Neural crest cell (in vitro differentiated cells): ENCODE measurements around the gene VPS50. TPM values are rescaled to one million over a fixed set of nuclear protein-coding genes. Genes with fewer than 3 reads are reported as not detected.
A peak's percentile ranks its signal among the peaks of the same experiment; 100 is the strongest.

Experiments
- DNase-seq: peaks from one replicate; pipeline ENCODE4 v3.0.0; 2021; ENCODE audit warnings: low read depth, mixed read lengths, low spot score
- H3K27ac Mint-ChIP-seq: one replicate; pipeline ENCODE4 v1.8.0; 2021; ENCODE audit warnings: mild to moderate bottlenecking, mixed read lengths; ENCODE audit not compliant: unreplicated experiment
- H3K27me3 Mint-ChIP-seq: 2 replicates; pipeline ENCODE4 v1.8.0; 2021; ENCODE audit warnings: low read depth, mild to moderate bottlenecking, mixed read lengths
- H3K36me3 Mint-ChIP-seq: 2 replicates; pipeline ENCODE4 v1.8.0; 2021; ENCODE audit warnings: low read depth, mild to moderate bottlenecking, mixed read lengths
- H3K4me1 Mint-ChIP-seq: 2 replicates; pipeline ENCODE4 v1.8.0; 2021; ENCODE audit warnings: mixed read lengths
- H3K4me3 Mint-ChIP-seq: one replicate; pipeline ENCODE4 v1.8.0; 2021; ENCODE audit warnings: mild to moderate bottlenecking, mixed read lengths
- H3K9me3 Mint-ChIP-seq: 2 replicates; pipeline ENCODE4 v1.8.0; 2021; ENCODE audit warnings: mixed read lengths
- total RNA-seq: library from RNA; stranded (reverse); gene quantifications from 2 replicates; pipeline ENCODE4 v1.2.1, GENCODE V29; 2021
- TF ChIP-seq, protein P1 (sequence below): fragments of 200-600 bp; sonication (generic); conservative IDR thresholded peaks from 2 replicates; pipeline ENCODE4 v1.5.0; 2021; ENCODE audit warnings: antibody characterized with exemption, mild to moderate bottlenecking

The VPS50 gene
- total RNA-seq, 1 donor from 2014 or later: 16.0 TPM

DNA sequence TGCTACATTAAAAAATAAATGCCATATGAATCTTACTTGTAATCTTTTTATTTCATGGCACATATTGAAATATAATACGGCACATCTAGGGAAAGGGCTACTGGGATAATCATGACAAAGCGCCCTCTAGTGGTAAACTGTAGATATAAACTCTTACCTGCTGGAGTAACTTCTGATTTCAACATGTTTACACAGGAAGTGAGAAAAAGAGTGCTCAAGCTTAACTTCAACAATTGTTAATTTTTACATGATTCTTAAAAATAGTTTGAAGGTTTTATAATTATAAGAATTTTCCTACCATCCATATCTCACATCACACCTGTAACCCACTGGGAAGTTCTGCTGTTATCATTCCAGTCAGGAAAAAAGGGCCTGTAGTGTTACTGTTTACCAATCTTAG, 3.9 kb upstream of the VPS50 start:
- Mint-ChIP-seq H3K27ac (no peak overlapping the region), H3K36me3 (no peaks in the 10 kb centered on the region), H3K4me1 (peaks cover 7% of the 10 kb centered on the region), H3K27me3 (peaks cover 71% of the 10 kb centered on the region), H3K9me3 (no peaks in the 10 kb centered on the region), H3K4me3 (no peak overlapping the region)
- DNase-seq: no peak
- TF ChIP-seq, protein P1, sequence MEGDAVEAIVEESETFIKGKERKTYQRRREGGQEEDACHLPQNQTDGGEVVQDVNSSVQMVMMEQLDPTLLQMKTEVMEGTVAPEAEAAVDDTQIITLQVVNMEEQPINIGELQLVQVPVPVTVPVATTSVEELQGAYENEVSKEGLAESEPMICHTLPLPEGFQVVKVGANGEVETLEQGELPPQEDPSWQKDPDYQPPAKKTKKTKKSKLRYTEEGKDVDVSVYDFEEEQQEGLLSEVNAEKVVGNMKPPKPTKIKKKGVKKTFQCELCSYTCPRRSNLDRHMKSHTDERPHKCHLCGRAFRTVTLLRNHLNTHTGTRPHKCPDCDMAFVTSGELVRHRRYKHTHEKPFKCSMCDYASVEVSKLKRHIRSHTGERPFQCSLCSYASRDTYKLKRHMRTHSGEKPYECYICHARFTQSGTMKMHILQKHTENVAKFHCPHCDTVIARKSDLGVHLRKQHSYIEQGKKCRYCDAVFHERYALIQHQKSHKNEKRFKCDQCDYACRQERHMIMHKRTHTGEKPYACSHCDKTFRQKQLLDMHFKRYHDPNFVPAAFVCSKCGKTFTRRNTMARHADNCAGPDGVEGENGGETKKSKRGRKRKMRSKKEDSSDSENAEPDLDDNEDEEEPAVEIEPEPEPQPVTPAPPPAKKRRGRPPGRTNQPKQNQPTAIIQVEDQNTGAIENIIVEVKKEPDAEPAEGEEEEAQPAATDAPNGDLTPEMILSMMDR: peak; percentile 91

DNA sequence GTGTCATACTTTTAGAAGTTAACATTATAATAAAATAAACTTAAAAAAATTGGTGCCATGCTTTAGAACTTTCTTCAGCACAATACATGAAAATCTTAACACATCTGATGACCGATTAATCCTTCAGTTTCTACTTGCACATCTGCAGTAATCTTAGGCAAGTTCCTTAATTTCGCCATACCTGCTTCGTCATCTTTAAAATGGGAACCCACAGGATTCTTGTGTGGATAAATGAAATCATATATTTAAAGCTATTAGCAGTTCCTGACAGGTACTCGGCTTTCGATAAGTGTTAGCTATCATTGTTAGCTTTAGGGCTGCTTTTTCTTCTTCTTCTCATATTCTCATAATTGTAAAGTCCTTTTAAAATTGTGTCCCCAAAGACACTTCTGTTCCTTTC, 907 bp upstream of the VPS50 start:
- Mint-ChIP-seq H3K9me3 (no peaks in the 10 kb centered on the region), H3K27me3 (peaks cover 47% of the 10 kb centered on the region), H3K36me3 (no peaks in the 10 kb centered on the region), H3K27ac (no peak overlapping the region), H3K4me1 (peaks cover 7% of the 10 kb centered on the region), H3K4me3 (peak overlapping the region; percentile 93)
- TF ChIP-seq, protein P1: no peak
- no peak for DNase-seq

DNA sequence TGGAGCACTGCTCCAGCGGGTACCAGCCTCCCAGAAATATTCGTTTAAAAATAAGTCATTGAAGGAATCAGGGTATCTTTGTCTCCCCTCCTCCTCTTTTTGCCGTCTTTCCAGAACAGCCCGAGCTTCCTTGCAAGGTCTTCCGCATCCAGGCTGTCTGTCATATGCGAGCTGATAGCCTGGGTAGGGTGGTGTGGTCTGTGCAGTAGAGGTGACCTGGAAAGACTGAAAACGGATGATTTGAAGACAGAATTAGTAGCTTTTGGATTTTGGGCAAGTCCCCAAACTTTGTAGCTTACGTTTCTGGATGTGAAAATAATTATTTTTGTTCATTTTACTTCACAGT, 480 bp downstream of the VPS50 start:
- Mint-ChIP-seq H3K4me1 (peaks cover 7% of the 10 kb centered on the region), H3K27ac (peak overlapping the region; percentile 83), H3K27me3 (peaks cover 35% of the 10 kb centered on the region), H3K36me3 (no peaks in the 10 kb centered on the region), H3K4me3 (peak overlapping the region; percentile 93), H3K9me3 (no peaks in the 10 kb centered on the region)
- no peak for DNase-seq
- TF ChIP-seq, protein P1: no peak

DNA sequence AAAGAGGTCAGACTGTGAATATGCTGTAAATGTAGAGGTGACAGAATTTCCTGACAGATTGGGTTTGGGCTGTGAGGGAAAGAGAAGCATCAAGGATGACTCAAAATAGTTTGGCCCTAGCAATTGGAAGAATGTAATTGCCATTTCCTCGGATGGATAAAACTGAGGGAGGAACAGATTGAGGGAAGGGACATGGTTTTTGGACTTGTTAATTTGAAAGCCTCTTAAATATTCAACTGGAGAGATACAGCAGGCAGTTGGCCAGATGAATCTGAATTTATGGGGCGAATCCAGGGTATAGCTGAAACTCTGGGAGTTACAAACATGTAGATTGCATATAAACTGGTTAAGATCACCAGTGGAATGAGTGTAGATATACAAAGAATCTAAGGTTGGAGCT, 3.4 kb downstream of the VPS50 start:
- H3K36me3 Mint-ChIP-seq: no peaks in the 10 kb centered on the region
- no peak overlapping the region for H3K4me3 Mint-ChIP-seq
- H3K27me3 Mint-ChIP-seq: peaks cover 6% of the 10 kb centered on the region
- TF ChIP-seq, protein P1: no peak
- H3K4me1 Mint-ChIP-seq: peaks cover 7% of the 10 kb centered on the region
- H3K27ac Mint-ChIP-seq: no peak overlapping the region
- H3K9me3 Mint-ChIP-seq: no peaks in the 10 kb centered on the region
- no peak for DNase-seq

DNA sequence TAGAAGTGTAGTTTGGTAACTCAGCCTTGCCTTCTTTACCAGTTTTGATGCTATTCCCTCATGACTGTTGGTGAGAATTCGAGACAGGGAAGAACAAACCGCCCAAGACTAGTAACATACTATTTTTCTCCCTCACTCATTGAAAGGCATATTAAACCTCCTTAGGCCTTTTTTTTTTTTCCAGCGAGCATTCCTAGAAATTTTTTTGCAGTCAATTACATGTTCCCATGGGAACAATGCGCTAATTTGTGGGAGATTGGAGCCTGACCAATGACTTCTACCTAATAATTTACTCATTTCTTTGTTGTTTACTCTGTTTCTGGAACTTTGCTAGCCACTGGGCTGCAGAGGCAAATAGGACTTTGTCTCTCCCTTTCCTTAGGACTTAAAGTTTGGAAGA, 6.0 kb downstream of the VPS50 start:
- no peak for DNase-seq
- Mint-ChIP-seq H3K4me1 (no peaks in the 10 kb centered on the region), H3K36me3 (no peaks in the 10 kb centered on the region), H3K9me3 (no peaks in the 10 kb centered on the region), H3K27ac (no peak overlapping the region), H3K27me3 (no peaks in the 10 kb centered on the region), H3K4me3 (no peak overlapping the region)
- TF ChIP-seq, protein P1: no peak

DNA sequence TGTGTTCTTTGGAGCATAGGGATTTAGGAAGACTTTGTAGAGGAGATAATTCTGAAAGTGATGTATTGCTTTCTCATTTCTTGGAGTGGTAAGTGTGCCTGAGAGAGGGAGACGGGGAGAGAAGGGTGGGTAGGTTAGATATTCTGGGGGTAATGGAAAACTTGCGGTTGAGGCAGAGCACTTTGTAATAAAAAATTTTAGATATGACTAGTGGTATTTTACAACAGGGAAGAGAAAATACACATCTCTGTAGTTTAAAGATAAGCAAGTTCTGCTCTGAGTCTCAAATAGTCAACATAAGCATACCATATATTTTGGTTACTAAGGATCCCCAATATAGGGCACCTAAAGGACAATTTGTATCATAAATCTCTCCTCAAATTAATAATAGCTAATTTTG, 6.6 kb downstream of the VPS50 start:
- Mint-ChIP-seq H3K9me3 (no peaks in the 10 kb centered on the region), H3K4me3 (no peak overlapping the region), H3K27me3 (no peaks in the 10 kb centered on the region), H3K27ac (no peak overlapping the region), H3K36me3 (no peaks in the 10 kb centered on the region), H3K4me1 (no peaks in the 10 kb centered on the region)
- DNase-seq: no peak
- TF ChIP-seq, protein P1: no peak
